HUDEP-2 (cell line): ENCODE measurements around the gene CABP7.
A peak's percentile ranks its signal among the peaks of the same experiment; 100 is the strongest.

Experiments
- DNase-seq, 76 experiments: peaks; one replicate each; lab custom pipeline; 2025; ENCODE audit not compliant: unreplicated experiment in 76 of 76; lab: John Stamatoyannopoulos, UW

Gene CABP7

DNA sequence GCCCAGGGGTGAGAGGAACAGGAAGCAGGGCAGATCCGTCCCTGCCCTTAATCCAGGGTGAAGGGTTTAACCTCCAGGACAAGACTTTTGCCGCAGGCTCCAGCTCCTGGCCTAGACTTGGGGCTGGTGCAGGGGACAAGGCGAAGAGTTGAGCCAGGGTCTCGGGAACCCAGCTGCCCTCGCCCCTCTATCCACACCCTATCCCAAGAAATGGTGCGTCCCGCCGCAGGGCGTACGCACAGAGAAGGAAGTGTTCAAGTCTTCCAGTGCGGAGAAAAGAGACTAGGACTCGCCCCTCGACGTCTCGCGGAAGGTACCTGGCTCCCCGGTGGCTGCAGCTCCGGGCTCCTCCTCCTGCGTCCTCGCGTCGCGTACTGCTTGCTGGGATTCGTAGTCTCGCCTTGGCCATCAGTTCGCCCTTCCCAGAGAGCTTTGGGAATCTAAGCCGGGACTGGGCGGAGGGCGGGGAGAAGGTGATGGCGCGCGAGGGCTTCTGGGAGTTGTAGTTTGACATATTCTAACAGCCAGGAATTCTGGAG is 46.9 kb downstream of the CABP7 start, which contains the start of gene ZMAT5:
ZMAT5 (minus strand) TSS at position 376 of the 539 bp plus-strand sequence. CDS start 18,463 bp downstream, outside the sequence.
- DNase-seq, result peak in 75 of 76 experiments; percentile 46 to 97 (median 92)

DNA sequence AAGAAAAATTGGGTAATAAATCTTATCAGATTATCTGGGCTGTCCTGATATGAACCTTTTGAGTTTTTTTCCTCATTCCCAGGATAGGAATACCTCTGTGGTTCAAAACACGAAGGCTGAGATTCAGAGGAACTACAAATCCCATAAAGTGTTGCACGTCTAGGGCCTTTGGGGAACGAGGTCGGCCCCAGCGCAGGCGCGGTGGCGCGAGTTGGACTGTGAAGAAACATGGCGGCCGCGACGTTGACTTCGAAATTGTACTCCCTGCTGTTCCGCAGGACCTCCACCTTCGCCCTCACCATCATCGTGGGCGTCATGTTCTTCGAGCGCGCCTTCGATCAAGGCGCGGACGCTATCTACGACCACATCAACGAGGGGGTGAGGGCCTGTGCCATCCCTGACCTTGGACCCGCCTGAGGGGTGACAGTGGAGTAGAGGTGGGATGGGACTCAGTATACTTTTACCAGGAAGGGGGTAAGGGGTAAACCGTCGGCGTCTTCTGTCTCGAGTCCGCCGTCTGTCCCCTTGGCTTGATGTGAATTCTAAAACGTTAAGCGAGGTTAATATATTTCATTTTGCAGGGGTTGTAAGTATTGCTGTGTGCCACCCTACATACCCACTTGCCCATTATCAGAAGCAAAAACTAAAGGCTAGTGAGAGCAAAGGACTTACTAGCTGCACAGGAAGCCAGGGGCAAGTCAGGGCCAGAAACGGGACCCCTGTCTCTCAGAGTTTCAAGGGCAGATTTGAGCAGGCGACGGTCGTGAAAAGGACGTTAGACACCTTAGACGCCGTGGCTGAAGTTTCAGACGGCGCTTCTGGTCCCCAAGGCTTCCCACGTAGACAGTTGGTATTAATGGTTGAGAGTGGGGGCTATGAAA is 47.6 kb downstream of the CABP7 start, which contains the start of gene UQCR10:
UQCR10 (plus strand) TSS at position 199 of the 881 bp plus-strand sequence; CDS start at position 229, 30 bp downstream.
- DNase-seq, result peak in 74 of 76 experiments; percentile 38 to 97 (median 83)

DNA sequence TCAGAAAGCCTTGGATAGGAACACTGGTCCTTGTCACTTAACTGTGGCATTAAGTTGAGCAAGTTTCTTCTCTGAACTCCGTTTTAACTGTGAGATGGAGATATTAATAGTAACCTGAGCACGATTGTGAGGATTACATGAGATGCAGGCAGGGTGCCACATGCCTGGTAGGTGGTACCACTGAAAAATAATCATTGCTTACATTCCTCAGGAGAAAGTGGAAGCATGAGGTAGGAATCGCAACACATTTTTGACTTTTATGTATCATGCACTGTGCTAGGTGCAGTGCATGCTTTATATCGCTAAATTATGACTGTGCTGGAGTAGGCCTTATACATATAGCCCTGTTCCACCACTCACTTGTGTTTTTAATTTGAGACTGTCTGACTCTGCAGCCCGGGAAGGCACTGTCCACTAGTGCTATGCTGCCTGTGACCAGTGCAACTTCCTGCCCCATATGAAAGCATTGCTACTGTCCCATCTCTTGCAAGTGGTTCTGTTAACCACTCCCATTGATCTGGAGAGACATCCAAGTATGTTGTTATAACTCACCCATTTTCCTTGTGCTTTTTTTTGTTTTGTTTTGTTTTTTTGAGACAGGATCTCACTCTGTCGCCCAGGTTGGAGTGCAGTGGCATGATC is 48.4 kb downstream of the CABP7 start:
- DNase-seq, result peak in 1 of 76 experiments; percentile 15

DNA sequence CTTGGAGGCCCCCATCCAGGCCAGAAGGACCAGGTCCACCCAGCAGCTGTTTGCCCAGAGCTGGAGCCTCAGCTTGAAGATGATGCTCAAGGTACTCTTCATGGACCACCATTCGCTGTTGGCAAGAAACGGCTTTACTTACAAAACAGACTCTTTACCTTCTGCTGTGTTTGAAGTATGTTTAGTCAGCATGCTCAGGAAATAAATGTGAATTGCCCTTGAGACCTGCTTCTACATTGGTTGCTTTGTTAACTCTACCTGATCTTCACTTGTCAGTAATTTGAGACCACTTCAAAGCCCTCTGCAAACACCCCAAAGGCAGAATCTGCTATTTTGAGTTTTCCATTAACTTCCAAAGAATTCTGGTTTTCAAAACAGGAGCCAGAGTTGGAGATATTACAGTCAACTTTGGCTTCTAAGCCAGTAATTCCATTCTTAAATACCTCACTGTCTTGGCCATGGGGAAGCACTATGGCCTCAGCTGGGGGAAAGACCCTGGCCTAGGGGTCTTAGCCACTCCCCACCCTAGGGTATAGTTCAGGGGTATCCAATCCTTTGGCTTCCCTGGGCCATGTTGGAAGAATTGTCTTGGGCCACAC is 50.0 kb downstream of the CABP7 start:
- no peak for DNase-seq

DNA sequence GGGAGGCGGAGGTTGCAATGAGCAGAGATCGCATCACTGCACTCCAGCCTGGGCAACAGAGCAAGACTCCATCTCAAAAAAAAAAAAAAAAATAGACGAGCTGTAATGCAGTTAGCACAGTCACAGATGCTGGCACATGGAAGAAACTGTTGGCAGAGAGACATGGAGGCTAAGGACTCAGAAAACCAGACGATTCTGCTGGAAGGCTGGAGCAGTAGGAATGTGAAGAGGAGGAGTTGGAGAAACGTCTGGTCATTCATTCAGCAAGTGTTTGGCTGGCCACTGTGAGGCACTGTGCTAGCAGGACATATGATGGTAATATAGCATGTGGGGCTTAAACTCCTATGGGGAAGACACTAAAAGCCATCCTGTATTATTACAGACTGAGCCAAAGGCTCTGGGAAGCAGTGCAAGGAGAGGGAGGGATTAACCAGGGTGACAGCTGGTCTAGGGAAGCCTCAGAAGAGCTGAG is 52.4 kb downstream of the CABP7 start:
- DNase-seq, result peak in 13 of 76 experiments; percentile 6 to 33 (median 18)

DNA sequence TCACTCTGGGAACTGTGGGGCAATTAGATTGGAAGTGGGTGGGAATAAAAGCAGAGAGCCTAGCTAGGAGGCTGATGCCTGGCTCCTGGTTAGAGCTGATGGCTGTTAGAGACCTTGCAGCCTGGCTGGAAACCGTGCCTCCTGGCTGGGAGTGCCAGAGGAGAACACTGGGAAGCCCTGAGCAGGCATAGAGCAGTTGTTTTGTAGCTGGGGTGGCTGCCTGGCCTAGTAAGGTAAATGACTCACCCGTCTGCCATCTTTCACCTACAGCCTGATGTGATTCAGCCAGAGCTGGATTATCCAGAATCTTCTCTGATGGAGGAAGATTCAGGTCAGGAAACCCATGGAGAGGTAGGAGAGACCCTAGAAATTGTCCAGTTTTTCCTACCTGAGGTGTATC is 53.4 kb downstream of the CABP7 start:
- no peak for DNase-seq

DNA sequence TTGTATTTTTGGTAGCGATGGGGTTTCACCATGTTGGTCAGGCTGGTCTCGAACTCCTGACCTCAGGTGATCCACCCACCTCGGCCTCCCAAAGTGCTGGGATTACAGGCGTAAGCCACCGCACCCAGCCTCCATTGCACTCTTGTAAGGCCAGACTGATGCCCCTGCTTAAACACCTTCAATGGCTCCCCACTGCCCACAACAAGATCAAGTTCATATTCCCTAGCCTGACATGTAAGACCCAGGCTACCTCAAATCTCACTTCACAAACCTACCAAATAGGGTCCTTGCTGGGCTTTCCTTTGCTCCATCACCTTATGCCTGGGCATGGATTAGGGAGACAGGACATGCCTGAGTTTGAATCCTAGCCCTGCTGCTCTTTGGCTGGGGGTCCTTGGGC is 60.4 kb downstream of the CABP7 start:
- no peak for DNase-seq

DNA sequence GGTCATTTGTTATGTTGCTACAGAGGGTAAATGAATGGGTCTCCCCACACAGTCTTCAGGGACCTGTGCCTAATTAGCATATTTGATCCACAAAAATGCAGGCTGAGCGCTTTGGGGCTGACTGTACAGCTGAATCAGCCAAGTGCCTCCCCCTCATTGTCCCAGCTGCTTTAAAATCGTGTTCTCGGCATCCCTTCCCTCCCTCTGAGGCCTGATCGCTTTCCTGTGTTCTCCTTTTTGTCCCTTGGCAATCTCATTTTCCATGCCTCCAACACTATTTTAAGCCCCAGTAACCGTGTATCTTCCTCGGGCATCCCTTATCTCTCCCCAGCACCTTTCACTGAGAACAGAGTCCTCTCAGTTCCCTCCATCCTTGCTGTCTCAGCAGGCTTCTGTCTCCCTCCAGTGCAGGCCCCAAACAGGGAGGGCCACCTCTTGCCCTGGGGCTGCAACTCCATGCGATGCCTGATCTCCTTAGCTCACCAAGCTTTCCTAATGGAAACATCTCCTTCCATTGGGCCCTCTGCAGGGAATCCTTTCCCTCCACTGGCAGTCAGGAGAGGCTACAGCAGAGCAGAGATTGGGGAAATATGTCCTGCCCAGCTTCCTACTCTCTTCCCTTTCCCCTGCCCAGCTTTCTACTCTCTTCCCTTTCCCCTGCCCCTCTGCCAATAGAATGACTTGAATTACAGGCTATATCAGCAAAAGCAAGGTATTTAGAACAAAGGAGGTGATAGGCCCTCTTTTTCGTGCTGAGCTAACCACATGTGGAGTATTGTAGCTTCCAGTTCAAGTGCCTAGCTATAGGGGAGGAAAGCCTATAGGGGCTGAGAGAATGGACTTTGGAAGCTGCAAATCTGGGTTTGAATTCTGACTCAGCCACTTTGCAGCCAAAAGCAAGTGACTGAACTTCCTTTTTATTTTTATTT is 61.2 kb downstream of the CABP7 start:
- DNase-seq, result peak in 66 of 76 experiments; percentile 10 to 77 (median 36)
